Heart right ventricle (tissue), 16 donors: ENCODE measurements around the gene ENDOV. TPM values are rescaled to one million over a fixed set of nuclear protein-coding genes. Genes with fewer than 3 reads are reported as not detected.
A peak's percentile ranks its signal among the peaks of the same experiment; 100 is the strongest.

Source experiments
- ATAC-seq, 8 donors: fragments of 200-7000 bp; cut with Tn5 transposase; one replicate each; pipeline ENCODE4 v1.9.1; 2020; ENCODE audit warnings: mild to moderate bottlenecking in 8 of 8, moderate library complexity in 8 of 8, moderate number of reproducible peaks in 1 of 8
- DNase-seq, 2 donors: peaks; one replicate each; pipeline ENCODE4 v3.0.0-alpha.2; 2020
- H3K27ac ChIP-seq, 10 donors: fragments of 200-600 bp; sonication (generic) in 2 of 10; one replicate each; pipeline versions ENCODE4 v1.5.0 to v1.8.0; 2020 to 2022; ENCODE audit warnings: mild to moderate bottlenecking in 3 of 10
- H3K27me3 ChIP-seq, 7 donors: fragments of 200-600 bp; one replicate each; pipeline ENCODE4 v1.8.0; 2021 to 2022; ENCODE audit warnings: mild to moderate bottlenecking in 2 of 7
- H3K36me3 ChIP-seq, 9 donors: fragments of 200-600 bp; sonication (generic) in 1 of 9; one replicate each; pipeline versions ENCODE4 v1.5.0 to v1.8.0; 2020 to 2022; ENCODE audit warnings: mild to moderate bottlenecking in 2 of 9
- H3K4me1 ChIP-seq, 9 donors: fragments of 200-600 bp; sonication (generic) in 1 of 9; one replicate each; pipeline versions ENCODE4 v1.5.0 to v1.8.0; 2020 to 2022; ENCODE audit warnings: mild to moderate bottlenecking in 4 of 9
- H3K4me3 ChIP-seq, 10 donors: fragments of 200-600 bp; sonication (generic) in 2 of 10; one replicate each; pipeline versions ENCODE4 v1.5.0 to v1.8.0; 2020 to 2022; ENCODE audit warnings: mild to moderate bottlenecking in 7 of 10, moderate library complexity in 2 of 10
- H3K9me3 ChIP-seq, 11 donors: fragments of 200-600 bp in 10 of 11; sonication (generic) in 2 of 11; one replicate each; pipeline versions ENCODE4 v1.5.0 to v1.8.0; 2013 to 2022; ENCODE audit warnings: mild to moderate bottlenecking in 2 of 11, control low read depth in 1 of 11, moderate library complexity in 1 of 11
- CTCF ChIP-seq, 9 donors: fragments of 200-600 bp; sonication (generic) in 2 of 9; IDR thresholded peaks; one replicate each; pipeline versions ENCODE4 v1.5.0 to v1.8.0; 2021 to 2022; ENCODE audit warnings: antibody characterized with exemption in 9 of 9, mild to moderate bottlenecking in 5 of 9, moderate library complexity in 1 of 9
- WGBS, 2 donors: extraction: QIAGEN DNeasy Blood & Tissue Kit; methylation state at CpG; one replicate each; pipeline ENCODE4 v1.1.7; 2013; ENCODE audit warnings: inconsistent platforms in 1 of 2; 5-methylcytosine and 5-hydroxymethylcytosine counted together
- intact Hi-C, 10 donors: fragments of 100-400 bp; cut with DNase I; formaldehyde crosslinking; loops; one replicate each; pipeline versions ENCODE4 v1.11.1 to v1.14.2; 2022
- polyA plus RNA-seq, 2 donors: library from polyadenylated mRNA; stranded (reverse); fragments of 200-250 nt; gene quantifications; one replicate each; pipeline ENCODE4 v1.2.3, GENCODE V29; 2013
- total RNA-seq, 10 donors: library from RNA; stranded (reverse); fragmentation: NEBNext Ultra II Directional in 3 of 10; extraction: Animal tissue kit (Norgen Biotek cat#: 25700) in 3 of 10; gene quantifications; one replicate each; pipeline versions ENCODE4 v1.2.1 to v1.2.4, GENCODE V29; 2021 to 2023
- donor health status: Arrhythmogenic right ventricular cardiomyopathy.
- donor health status: ischemic (EF 13 %, LVEDD 7.1; RV severe dilation, severe dysfunction).
- donor health status: healthy with polysubstance abuse.
- donor health status: DM: no; HTN: yes; CAD: no.
- donor health status: DM: no; HTN: no; CAD: no.
- donor health status: ischemic (EF 25% LVEDD 6.9; RV normal size, moderate dysfunction).
- donor health status: ischemic (EF 25% LVEDD 5.7; RV mildly dilated, moderate dysfunction).
- donor health status: healthy.
- donor health status: DM: yes; HTN: yes; CAD: no.
- donor health status: Ischemic cardiomyopathy.
- donor health status: ischemic (EF 35%, LVEDD 5.7; RV mildly dilated, moderate dysfunction).
- donor health status: nonischemic (EF 11% LVEDD 7.7; RV severe dilation, severe dysfunction).
- donor health status: DM: yes; HTN: yes; CAD: no.
- donor health status: PGD.
- donor health status: ischemic (EF 29% LVEDD 5.4; RV normal size, mild dysfunction).
- donor health status: nonischemic (EF 23%, LVEDD 6.1; RV moderate dilation, normal function).

Gene ENDOV
- total and polyA plus RNA-seq, 12 donors = 7.7 to 19.9 (median 12.6) TPM

GRCh38 chr17:80439499-80439898 is 24.5 kb downstream of the ENDOV start:
- H3K4me3 ChIP-seq = no peak overlapping the region
- no peak for TF ChIP-seq CTCF (IDR thresholded peaks at IDR 0.05)
- intact Hi-C loops = loop anchor here in 1 of 10 donors (5.0 kb wide), 1 partner anchor 523 kb away; no protein-coding TSS in a partner anchor

GRCh38 chr17:80441133-80441578 is 26.2 kb downstream of the ENDOV start:
- DNase-seq = peak; percentile 32 to 51
- ATAC-seq = peak in 4 of 8 donors; percentile 30 to 54 (median 50)
- no peak overlapping the region for H3K4me3 ChIP-seq
- H3K27ac ChIP-seq = no peak overlapping the region
- intact Hi-C loops = no loop called here
- no peaks in the 10 kb centered on the region for H3K9me3 ChIP-seq
- peaks cover 0 to 16% (median 0%) of the 10 kb centered on the region in 9 donors for H3K36me3 ChIP-seq
- H3K27me3 ChIP-seq = peaks cover 0 to 18% (median 0%) of the 10 kb centered on the region in 7 donors
- H3K4me1 ChIP-seq = no peaks in the 10 kb centered on the region
- WGBS, 2 donors = 19 to 22% methylated on average over 14 of the region's 14 CpGs
- no peak for TF ChIP-seq CTCF (IDR thresholded peaks at IDR 0.05)

More at GRCh38 chr17:80439499-80439898, 24.5 kb downstream of the ENDOV start:
- no peak for DNase-seq
- Histone ChIP-seq H3K4me1 (no peaks in the 10 kb centered on the region), H3K36me3 (peaks cover 0 to 17% (median 0%) of the 10 kb centered on the region in 9 donors), H3K27ac (no peak overlapping the region), H3K9me3 (no peaks in the 10 kb centered on the region), H3K27me3 (peaks cover 0 to 7% (median 0%) of the 10 kb centered on the region in 7 donors)
- 77 to 79% methylated on average over 9 of the region's 9 CpGs for WGBS, 2 donors
- ATAC-seq = no peak

- H3K4me1 ChIP-seq = no peaks in the 10 kb centered on the region
- peaks cover 0 to 10% (median 0%) of the 10 kb centered on the region in 9 donors for H3K36me3 ChIP-seq
Measured at GRCh38 chr17:80441598-80442322, 26.8 kb downstream of the ENDOV start.

DNA sequence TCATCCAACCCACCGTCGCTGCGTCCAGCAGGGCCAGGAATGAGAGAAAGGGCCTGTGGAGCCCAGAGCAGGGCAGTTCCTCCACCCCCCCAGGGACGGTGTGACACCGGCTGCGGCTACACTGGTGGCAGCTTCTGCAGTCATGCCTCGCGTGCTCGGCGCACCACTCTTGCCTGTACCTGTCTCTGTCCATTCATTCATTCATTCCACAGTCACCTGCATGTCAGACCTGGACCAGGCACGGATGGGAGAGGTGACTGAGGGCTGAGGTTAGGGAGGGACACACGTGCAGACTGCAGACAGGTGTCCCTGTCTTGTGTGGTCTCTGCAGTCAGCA is 27.3 kb downstream of the ENDOV start:
- no peak overlapping the region for H3K4me3 ChIP-seq
- H3K27ac ChIP-seq = no peak overlapping the region
- H3K9me3 ChIP-seq = no peaks in the 10 kb centered on the region
- 85 to 88% methylated on average over 12 of the region's 12 CpGs for WGBS, 2 donors
- H3K27me3 ChIP-seq = peaks cover 0 to 18% (median 0%) of the 10 kb centered on the region in 7 donors
- TF ChIP-seq CTCF (IDR thresholded peaks at IDR 0.05) = no peak
- ATAC-seq = no peak
- H3K36me3 ChIP-seq = peaks cover 0 to 6% (median 0%) of the 10 kb centered on the region in 9 donors
- intact Hi-C loops = no loop called here
- no peaks in the 10 kb centered on the region for H3K4me1 ChIP-seq
- DNase-seq = no peak

More at GRCh38 chr17:80441598-80442322, 26.8 kb downstream of the ENDOV start:
- 88 to 92% methylated on average over 14 of the region's 14 CpGs for WGBS, 2 donors
- Histone ChIP-seq H3K9me3 (no peaks in the 10 kb centered on the region), H3K27me3 (peaks cover 0 to 18% (median 0%) of the 10 kb centered on the region in 7 donors), H3K4me3 (no peak overlapping the region), H3K27ac (no peak overlapping the region)
- no peak for TF ChIP-seq CTCF (IDR thresholded peaks at IDR 0.05)
- ATAC-seq = no peak
- intact Hi-C loops = no loop called here
- DNase-seq = no peak
